Femur (tissue), 1 donor: ENCODE data around the gene DPH2.

ENCODE experiments used
- DNase-seq: peaks from one replicate; pipeline ENCODE4 v3.0.0-alpha.2; 2017

The DPH2 gene, protein sequence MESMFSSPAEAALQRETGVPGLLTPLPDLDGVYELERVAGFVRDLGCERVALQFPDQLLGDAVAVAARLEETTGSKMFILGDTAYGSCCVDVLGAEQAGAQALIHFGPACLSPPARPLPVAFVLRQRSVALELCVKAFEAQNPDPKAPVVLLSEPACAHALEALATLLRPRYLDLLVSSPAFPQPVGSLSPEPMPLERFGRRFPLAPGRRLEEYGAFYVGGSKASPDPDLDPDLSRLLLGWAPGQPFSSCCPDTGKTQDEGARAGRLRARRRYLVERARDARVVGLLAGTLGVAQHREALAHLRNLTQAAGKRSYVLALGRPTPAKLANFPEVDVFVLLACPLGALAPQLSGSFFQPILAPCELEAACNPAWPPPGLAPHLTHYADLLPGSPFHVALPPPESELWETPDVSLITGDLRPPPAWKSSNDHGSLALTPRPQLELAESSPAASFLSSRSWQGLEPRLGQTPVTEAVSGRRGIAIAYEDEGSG

DNA sequence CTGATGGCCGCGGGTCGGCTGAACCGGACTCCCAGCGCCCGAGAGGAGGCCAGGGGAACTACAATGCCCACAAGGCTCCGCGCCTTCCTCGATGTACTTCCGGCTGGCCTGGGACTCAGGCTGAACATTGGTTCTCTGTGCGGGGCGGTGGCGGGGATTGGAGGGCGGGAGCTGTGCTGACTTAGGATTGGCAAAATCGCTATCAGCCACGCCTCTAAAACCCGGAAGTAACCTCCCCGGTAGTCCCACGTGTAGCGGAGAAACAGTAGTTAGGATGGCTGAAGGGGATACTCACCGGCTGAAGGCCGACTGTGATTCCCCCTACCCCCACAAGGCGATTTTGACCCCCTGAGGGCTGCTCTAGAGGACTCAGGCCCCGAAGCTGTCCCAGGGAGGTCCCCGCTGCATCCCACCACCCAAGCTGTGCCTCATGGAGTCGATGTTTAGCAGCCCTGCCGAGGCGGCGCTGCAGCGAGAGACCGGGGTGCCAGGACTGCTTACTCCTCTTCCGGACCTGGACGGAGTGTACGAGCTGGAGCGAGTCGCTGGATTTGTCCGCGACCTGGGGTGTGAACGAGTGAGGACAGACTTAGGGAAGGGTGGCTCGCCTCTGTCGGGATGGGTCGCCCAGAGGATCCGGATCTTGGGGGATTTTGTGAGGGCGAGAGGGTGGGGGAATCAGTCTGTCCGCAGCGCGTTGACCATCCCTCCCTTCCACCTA lies at the start of gene DPH2:
Gene DPH2 (plus strand): TSS at position 265 of the 721 bp plus-strand sequence. CDS start 166 bp downstream, at position 431.
- DNase-seq = peak; percentile 98

DNA sequence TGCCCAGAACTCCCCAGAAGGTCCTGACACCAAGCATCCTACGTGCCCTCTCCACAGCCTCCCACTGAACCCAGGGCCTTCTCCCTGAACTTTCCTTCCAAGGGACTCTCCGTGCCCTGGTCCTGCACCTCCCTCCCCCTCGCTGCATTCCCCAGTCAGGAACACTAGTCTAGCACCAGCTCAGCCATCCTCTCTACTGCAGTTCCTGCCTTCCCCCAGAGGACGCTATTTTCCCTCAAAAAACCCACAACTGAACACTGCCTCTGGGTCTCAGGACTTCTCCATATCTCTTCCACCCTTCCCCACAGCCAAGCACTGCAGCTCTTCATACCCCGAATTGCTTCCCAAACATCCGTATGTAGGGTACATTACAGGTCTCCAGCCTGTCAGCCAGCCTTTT lies 48.8 kb upstream of the DPH2 start:
- no peak for DNase-seq

DNA sequence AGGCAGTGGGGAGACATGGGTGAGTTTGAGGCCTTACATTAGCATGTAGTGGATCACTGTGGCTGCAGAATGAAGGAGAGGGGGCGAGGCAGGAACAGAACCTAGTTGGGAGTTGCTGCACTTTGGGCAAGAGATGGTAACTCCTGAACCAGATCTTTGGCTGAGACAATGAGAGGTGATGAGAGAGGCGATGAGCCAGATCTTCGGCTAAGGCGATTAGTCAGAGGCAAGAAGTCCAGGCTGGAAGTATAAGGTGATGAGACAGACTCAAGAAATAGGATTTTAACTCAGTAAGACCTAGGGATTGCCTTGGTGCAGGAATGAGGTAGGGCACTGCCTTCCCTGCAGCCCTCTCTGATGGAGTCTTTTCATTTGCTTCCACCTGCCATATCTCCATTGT lies 45.3 kb upstream of the DPH2 start:
- no peak for DNase-seq

DNA sequence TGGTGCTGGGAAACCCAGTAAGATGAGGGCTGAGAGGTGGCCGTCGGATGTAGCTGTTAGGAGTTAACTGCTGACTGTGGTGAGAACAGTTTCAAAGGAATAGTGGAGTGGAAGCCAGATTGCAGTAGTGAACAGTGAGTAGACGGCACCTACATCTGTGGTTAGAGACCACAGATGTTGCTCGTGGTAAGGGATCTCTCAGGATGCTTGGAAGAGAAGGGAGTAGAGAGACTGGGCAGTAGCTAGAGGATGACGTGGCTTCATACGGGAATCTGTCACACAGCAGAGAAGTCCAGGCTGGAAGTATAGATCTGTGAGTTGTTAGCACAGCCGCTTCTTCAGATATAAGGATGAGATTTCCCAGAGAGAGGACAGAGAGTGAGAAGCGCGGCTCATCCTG lies 44.0 kb upstream of the DPH2 start:
- DNase-seq = no peak

DNA sequence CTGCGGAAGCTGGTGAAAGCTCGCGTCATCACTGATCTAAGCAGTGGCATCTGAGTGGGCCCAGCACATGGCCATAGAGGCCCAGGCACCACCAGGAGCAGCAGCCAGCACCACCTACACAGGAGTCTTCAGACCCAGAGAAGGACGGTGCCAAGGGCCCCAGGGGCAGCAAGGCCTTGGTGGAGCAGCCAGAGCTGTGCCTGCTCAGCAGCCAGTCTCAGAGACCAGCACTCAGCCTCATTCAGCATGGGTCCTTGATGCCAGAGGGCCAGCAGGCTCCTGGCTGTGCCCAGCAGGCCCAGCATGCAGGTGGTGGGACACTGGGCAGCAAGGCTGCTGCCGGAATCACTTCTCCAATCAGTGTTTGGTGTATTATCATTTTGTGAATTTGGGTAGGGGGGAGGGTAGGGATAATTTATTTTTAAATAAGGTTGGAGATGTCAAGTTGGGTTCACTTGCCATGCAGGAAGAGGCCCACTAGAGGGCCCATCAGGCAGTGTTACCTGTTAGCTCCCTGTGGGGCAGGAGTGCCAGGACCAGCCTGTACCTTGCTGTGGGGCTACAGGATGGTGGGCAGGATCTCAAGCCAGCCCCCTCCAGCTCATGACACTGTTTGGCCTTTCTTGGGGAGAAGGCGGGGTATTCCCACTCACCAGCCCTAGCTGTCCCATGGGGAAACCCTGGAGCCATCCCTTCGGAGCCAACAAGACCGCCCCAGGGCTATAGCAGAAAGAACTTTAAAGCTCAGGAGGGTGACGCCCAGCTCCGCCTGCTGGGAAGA lies 39.5 kb upstream of the DPH2 start:
- DNase-seq = no peak

DNA sequence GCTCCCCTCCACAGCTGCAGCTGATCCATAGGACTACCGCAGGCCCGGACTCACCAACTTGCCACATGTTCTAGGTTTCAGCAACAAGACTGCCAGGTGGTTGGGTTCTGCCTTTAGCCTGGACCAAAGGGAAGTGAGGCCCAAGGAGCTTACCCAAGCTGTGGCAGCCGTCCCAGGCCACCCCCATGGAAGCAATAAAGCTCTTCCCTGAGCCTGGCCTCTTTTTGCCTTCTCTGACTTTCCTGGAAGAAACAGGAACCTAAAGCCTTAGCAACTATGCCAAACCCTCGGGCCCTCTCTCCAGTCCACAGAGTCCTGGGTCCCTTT lies 38.9 kb upstream of the DPH2 start:
- no peak for DNase-seq

DNA sequence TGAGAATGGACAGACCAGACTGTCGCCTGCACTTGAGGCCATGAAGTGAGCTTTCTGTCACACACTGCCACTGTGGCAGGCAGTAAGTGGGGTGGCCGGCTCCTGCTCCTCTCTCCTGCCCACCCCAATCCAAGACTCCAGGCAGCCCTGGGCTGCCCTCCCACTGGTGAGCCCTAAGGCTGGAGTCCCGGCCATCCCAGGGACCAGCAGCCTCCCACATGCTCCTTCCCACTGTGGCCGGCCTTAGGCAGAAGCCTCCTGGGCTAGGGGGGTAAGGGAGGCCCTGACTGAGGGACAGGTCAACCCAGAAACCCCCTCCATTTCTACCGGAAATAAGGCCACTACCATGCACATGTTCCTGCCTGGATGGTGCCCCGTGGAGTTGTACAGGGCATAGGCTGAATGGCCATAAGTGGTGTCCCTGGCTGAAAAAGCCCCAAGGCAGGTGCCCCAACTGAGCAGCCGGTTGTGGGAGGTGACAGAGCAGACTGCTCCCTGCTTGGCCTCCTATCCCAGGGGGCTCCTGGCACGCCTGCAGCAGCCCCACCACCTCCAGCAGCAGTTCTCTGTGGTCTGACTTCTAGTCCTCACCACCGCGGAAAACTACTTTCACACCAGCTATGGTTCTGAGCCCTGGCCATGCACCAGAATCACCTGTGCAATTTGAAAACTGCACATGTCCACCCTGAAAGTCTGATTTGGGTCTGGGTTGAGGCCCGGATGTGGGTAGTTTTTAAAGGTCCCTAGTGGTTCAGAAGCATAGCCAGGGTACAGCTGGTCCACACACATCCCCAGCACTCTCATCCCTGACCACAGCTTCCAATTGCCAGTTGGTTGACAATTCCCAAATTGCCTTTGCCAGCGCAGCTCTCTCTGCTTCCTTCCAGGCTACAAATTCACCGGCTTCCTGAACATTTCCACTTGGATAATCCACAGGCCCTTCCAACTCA lies 37.8 kb upstream of the DPH2 start:
- no peak for DNase-seq

DNA sequence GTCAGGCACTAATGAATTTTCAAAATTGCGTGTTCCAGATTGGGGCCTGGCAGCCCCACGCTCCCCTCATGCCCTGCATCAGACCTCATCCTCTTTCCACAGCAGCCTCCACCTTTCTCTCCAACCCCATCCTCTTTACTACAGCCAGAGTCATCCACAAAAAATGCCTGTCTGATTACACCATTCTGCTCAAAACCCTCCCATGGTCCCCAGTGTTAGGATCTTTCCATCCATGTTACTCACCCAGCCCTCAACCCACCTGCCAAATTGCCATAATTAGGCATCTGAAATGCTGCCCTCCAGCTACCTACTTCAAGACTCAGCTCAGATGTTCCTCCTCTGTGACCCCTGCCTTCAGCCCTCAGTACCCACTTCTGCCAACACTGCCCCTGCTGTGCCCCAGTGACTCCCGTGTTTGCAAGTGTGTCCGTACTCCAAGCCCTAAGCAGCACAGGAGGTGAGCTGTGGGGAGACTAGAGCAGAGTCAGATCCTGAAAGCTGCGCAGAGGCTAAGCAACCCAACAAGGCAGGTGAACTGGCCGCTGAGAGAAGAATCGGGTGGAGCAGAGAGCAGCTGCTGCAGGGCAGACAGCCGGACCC lies 36.9 kb upstream of the DPH2 start:
- DNase-seq = no peak

DNA sequence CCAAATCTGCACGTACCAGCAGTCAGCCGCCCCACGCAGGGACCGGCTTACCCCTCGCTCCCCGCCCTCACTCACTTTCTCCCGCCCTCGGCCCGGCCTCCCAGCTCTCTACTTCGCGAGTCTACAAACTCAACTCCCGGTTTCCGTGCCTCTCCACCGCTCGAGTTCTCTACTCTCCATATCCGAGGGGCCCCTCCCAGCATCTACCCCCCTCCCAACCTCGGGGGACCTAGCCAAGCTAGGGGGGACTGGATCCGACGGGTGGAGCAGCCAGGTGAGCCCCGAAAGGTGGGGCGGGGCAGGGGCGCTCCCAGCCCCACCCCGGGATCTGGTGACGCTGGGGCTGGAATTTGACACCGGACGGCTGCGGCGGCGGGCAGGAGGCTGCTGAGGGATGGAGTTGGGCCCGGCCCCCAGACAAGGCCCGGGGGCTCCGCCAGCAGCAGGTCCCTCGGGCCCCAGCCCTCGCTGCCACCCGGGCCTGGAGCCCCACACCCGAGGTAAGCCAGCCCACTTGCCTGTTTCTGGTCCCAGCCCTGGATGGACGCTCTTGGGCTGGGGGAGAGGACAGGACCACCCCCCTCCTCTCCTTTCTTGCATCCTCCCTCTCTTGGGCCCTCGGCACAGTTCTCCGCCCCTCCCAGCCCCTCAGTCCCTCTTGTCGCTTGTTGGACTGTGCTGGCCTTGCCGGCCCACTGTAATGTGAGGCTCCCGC lies 36.3 kb upstream of the DPH2 start, which contains the start of gene ARTN:
Gene ARTN (plus strand): TSS at position 416 of the 715 bp plus-strand sequence. CDS start 1,856 bp downstream, outside the sequence.
- DNase-seq = peak; percentile 60

DNA sequence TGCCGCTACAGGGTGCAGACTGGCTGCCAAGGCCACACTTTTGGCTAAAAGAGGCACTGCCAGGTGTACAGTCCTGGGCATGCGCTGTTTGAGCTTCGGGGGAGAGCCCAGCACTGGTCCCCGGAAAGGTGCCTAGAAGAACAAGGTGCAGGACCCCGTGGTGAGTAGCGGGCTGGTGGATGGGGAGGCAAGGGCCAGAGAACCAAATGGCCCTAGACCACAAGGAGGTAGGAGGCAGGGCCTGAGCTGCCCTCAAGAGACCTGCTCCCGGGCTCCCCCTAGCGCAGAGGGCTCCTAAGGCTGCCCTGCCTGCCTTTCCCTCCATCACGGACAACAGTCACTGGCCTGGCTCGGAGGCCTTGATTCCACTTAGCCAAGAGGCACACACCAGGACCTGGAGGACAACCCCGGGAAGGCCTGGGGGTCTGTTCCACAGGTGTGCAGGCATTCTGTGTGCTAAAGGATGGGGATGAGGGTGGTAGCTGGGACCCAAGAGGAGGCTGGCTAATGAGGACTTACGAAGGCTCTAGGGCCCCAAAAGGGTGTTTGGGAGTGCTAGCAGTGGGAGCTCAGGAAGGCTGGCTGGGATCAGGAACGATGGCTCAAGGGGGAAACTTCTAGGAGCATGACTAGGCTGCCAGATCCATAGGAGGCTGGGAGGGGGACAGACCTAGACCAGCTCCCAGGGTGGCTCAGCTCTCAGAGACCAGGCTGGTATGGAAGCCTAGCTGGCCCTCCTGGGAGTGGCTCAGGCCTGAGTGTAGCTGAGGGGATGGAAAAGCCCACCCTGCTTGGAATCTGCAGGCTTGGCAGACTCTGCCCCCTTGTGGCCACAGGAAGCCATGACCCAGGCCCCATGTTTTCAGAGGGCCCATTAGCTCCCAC lies 35.5 kb upstream of the DPH2 start:
- peak; percentile 79 for DNase-seq

DNA sequence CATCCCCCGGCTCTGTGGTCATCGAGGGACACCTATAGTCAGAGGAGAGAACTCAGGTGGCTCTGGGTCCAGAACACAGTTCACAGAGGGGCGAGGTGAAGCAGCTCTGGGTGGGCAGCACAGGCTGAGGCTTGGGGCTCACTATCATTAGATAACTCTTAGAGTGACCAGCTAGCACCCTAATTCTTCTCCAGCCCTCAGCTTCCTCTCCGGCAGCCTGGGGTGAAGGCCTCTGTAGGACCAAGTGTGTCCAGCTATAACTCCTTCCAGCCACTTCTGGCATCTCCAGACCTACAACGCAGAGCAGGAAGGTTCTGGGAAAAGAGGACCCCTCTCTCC lies 34.9 kb upstream of the DPH2 start:
- no peak for DNase-seq

DNA sequence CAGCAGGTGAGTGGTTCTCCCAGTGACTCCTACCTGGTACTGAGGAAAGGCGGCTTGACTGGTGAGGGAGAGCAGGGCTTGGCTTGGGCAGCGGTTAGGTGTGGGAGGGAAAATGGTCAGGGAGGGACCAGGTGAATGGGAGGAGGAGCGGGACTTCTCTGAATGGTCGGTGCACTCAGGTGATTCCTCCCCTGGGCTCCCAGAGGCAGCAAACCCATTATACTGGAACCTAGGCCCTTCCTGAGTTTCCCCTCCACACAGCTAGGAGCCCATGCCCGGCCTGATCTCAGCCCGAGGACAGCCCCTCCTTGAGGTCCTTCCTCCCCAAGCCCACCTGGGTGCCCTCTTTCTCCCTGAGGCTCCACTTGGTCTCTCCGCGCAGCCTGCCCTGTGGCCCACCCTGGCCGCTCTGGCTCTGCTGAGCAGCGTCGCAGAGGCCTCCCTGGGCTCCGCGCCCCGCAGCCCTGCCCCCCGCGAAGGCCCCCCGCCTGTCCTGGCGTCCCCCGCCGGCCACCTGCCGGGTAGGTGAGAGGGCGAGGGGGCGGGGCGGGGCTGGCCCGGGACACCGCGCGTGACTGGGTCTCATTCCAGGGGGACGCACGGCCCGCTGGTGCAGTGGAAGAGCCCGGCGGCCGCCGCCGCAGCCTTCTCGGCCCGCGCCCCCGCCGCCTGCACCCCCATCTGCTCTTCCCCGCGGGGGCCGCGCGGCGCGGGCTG lies 33.9 kb upstream of the DPH2 start:
- DNase-seq = no peak

DNA sequence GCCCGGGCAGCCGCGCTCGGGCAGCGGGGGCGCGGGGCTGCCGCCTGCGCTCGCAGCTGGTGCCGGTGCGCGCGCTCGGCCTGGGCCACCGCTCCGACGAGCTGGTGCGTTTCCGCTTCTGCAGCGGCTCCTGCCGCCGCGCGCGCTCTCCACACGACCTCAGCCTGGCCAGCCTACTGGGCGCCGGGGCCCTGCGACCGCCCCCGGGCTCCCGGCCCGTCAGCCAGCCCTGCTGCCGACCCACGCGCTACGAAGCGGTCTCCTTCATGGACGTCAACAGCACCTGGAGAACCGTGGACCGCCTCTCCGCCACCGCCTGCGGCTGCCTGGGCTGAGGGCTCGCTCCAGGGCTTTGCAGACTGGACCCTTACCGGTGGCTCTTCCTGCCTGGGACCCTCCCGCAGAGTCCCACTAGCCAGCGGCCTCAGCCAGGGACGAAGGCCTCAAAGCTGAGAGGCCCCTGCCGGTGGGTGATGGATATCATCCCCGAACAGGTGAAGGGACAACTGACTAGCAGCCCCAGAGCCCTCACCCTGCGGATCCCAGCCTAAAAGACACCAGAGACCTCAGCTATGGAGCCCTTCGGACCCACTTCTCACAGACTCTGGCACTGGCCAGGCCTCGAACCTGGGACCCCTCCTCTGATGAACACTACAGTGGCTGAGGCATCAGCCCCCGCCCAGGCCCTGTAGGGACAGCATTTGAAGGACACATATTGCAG lies 33.2 kb upstream of the DPH2 start:
- DNase-seq = peak; percentile 59

DNA sequence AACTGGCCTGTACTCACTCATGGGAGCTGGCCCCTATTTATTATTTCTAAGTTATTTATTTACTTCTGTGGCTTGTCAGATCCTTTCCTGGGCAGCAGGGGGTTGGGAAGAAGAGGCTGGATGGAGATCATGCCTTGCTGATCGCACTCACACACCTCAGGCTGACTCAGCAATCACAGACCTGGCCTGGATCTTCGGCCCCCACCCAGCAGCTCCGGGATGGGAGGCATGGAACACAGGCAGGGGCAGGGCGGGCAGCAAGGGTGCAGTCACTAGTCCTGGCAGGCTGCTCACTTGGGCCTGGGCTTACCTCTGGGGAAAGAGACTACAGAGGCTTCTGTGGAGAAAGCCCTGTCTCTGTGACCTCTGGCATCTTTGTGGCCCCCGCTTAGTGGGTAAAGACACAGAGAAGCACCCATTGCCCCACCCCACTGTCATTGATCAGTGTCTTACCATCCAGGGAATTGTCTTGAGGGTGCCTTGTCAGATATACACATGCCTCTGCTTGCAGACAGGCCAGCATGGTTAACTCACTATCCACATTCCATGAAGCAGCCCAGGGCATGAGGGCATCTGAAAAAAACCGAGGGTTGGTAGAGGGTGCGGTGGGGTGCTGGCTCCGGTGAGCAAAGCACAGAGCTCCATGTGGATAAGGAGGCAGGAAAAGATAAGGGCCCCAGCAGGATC lies 32.5 kb upstream of the DPH2 start:
- DNase-seq = no peak

DNA sequence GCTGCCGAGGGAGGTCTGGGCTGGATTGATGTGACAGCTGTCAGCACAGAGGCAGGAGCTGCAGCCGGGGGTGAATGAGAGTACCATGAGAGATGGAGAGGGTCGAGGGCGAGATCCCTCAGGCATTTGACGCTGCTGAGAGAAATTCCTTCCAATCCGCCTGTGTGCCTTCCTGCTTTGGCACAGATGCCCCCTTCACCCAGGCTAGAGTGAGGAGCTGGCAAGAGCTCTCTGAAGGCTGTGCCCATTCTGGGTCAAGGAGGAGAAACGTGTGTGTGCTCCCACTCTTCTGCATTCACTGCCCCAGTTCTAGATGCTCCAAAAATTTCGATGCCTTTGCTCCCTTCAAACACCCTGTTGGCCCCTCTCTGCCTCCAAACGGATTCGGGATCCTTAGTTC lies 31.4 kb upstream of the DPH2 start:
- no peak for DNase-seq

DNA sequence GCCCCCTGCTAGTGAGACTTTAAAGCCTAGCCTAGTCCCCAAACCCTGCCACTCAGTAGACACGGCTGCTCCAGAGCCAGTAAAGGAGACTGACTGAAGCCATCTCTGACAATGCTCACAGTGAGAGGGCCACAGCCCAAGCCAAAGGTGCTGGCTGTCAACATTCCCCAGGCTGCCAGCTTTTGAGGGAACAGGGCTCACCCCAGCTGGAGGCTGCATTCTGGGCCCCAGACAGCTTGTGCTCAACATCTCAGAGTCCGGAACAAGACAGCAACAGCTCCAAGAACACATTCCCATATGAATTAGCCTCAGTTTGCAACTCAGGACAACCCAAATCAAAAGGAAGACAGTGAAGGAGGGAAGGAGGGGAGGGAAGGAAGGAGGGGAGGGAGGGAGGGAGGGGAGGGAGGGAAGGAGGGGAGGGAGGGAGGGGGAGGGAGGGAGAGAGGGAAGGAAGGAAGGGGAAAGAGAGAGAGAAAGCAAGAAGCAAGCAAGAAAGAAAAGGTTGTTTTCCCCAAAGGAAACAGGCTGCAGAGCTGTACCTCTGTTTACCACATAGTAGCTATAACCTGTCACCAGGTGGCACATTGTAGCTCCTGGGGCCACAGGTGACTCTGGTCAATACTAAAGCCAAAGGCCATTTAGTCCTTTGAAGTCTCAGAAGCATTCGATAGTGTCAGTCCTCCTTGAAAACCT lies 30.8 kb upstream of the DPH2 start:
- no peak for DNase-seq

DNA sequence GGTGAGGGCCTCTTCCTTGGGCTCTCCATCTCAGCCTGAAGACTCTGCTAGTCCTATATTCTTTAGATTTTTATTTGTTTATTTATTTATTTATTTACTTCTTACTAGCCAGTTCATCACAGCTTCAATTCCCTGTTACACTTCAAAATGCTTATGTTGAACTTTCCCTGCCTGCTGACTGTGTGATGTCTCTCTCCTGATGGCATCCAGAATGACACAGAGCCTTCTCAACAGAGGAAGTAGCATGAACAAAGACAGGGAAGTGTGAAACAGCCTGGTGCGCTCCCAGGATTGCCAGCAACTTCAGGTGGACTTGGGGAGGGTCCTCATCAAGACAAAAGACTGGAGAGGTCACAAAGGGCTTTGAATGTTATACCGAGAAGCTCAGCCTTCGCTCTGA lies 27.4 kb upstream of the DPH2 start:
- no peak for DNase-seq

DNA sequence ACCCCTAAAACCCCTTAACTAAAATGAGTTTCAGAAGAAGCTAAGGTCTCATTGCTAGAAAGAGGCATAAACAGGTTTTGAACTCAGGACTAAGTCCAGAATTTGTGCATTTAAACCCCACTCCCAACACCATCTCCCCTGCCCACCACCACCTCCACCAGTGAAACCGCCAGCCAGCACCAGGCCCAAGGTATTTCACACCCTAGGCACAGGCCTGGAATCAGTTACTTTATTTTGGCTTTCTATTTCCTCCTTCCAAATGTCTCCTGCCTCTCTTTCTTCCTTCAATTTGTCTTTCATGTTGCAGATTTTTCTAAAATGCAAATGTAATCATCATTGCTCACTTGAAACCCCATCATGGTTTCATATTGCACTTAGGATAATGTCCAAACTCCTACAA lies 24.9 kb upstream of the DPH2 start:
- DNase-seq = no peak
